H9 (cell line): Measurements from ENCODE around the gene SUV39H2. TPM values are rescaled to one million over a fixed set of nuclear protein-coding genes. Genes with fewer than 3 reads are reported as not detected.

Experiments used
- DNase-seq: peaks from one replicate; pipeline ENCODE4 v3.0.0-alpha.2; 2017
- H2AFZ ChIP-seq: one replicate; pipeline ENCODE4 v1.6.1; 2013; ENCODE audit warnings: mild to moderate bottlenecking, low read length, control low read depth, moderate library complexity
- H2AK5ac ChIP-seq: 2 replicates; pipeline ENCODE4 v1.6.1; 2013; ENCODE audit warnings: low read length, control low read depth, mixed read lengths; ENCODE audit not compliant: insufficient read length
- H2BK120ac ChIP-seq: one replicate; pipeline ENCODE4 v1.6.1; 2013; ENCODE audit warnings: low read depth, mild to moderate bottlenecking, low read length, control low read depth, inconsistent platforms; ENCODE audit not compliant: poor library complexity, severe bottlenecking
- H2BK12ac ChIP-seq: 2 replicates; pipeline ENCODE4 v1.6.1; 2013; ENCODE audit warnings: low read length, control low read depth, mixed read lengths, low read depth; ENCODE audit not compliant: insufficient read length
- H2BK15ac ChIP-seq: 2 replicates; pipeline ENCODE4 v1.6.1; 2013; ENCODE audit warnings: low read depth, low read length, control low read depth
- H2BK20ac ChIP-seq: one replicate; pipeline ENCODE4 v1.6.1; 2013; ENCODE audit warnings: low read depth, mild to moderate bottlenecking, low read length, control low read depth, inconsistent platforms; ENCODE audit not compliant: poor library complexity, severe bottlenecking
- H2BK5ac ChIP-seq: 2 replicates; pipeline ENCODE4 v1.6.1; 2013; ENCODE audit warnings: low read length, control low read depth, mixed read lengths; ENCODE audit not compliant: insufficient read length
- H3K14ac ChIP-seq: 2 replicates; pipeline ENCODE4 v1.6.1; 2013; ENCODE audit warnings: low read length, control low read depth; ENCODE audit not compliant: insufficient read depth
- H3K18ac ChIP-seq: 2 replicates; pipeline ENCODE4 v1.6.1; 2013; ENCODE audit warnings: low read depth, mild to moderate bottlenecking, mixed read lengths, low read length, control low read depth; ENCODE audit not compliant: insufficient read length
- H3K23ac ChIP-seq: 2 replicates; pipeline ENCODE4 v1.6.1; 2013; ENCODE audit warnings: low read length, control low read depth, mixed read lengths, low read depth; ENCODE audit not compliant: insufficient read length
- H3K23me2 ChIP-seq: 2 replicates; pipeline ENCODE4 v1.6.1; 2013; ENCODE audit warnings: low read depth, mild to moderate bottlenecking, mixed read lengths, low read length, control low read depth; ENCODE audit not compliant: insufficient read length, poor library complexity, severe bottlenecking
- H3K27ac ChIP-seq: 2 replicates; pipeline ENCODE4 v1.5.1; 2013; ENCODE audit warnings: low read length, control low read depth, mixed read lengths, low read depth; ENCODE audit not compliant: insufficient read length
- H3K27me3 ChIP-seq: 2 replicates; pipeline ENCODE4 v1.6.1; 2013; ENCODE audit warnings: low read length, control low read depth, inconsistent platforms; ENCODE audit not compliant: insufficient read depth
- H3K4ac ChIP-seq: 2 replicates; pipeline ENCODE4 v1.6.1; 2013; ENCODE audit warnings: low read depth, mild to moderate bottlenecking, control low read depth, inconsistent platforms, low read length, moderate library complexity
- H3K4me1 ChIP-seq: 2 replicates; pipeline ENCODE4 v1.6.1; 2013; ENCODE audit warnings: low read length, control low read depth, inconsistent platforms; ENCODE audit not compliant: insufficient read depth
- H3K4me2 ChIP-seq: 2 replicates; pipeline ENCODE4 v1.6.1; 2013; ENCODE audit warnings: low read length, control low read depth, mixed read lengths; ENCODE audit not compliant: insufficient read length, insufficient read depth
- H3K56ac ChIP-seq: 2 replicates; pipeline ENCODE4 v1.6.1; 2013; ENCODE audit warnings: low read depth, mild to moderate bottlenecking, mixed read lengths, low read length, control low read depth; ENCODE audit not compliant: insufficient read length
- H3K79me1 ChIP-seq: 2 replicates; pipeline ENCODE4 v1.6.1; 2013; ENCODE audit warnings: low read depth, mild to moderate bottlenecking, moderate library complexity, low read length, control low read depth, inconsistent platforms; ENCODE audit not compliant: insufficient read depth, poor library complexity, severe bottlenecking
- H3K79me2 ChIP-seq: 2 replicates; pipeline ENCODE4 v1.6.1; 2013; ENCODE audit warnings: low read length, control low read depth, inconsistent platforms; ENCODE audit not compliant: insufficient read depth
- H3K9ac ChIP-seq: 2 replicates; pipeline ENCODE4 v1.6.1; 2013; ENCODE audit warnings: low read length, control low read depth, mixed read lengths; ENCODE audit not compliant: insufficient read length; ENCODE audit errors: extremely low read depth
- H3K9me3 ChIP-seq: one replicate; pipeline ENCODE4 v1.6.1; 2013; ENCODE audit warnings: low read depth, low read length, inconsistent platforms; ENCODE audit not compliant: control insufficient read depth
- H3T11ph ChIP-seq: one replicate; pipeline ENCODE4 v1.6.1; 2013; ENCODE audit warnings: mild to moderate bottlenecking, low read length, control low read depth, inconsistent platforms
- H4K20me1 ChIP-seq: one replicate; pipeline ENCODE4 v1.6.1; 2013; ENCODE audit not compliant: control insufficient read depth, insufficient read length, insufficient read depth
- H4K5ac ChIP-seq: 2 replicates; pipeline ENCODE4 v1.6.1; 2013; ENCODE audit warnings: low read depth, mild to moderate bottlenecking, mixed read lengths, low read length, control low read depth; ENCODE audit not compliant: insufficient read length
- H4K8ac ChIP-seq: replicated peaks from 2 replicates; pipeline ENCODE4 v1.6.1; 2013; ENCODE audit warnings: low read length, control low read depth, mixed read lengths, low read depth; ENCODE audit not compliant: insufficient read length
- H4K91ac ChIP-seq: 2 replicates; pipeline ENCODE4 v1.6.1; 2013; ENCODE audit warnings: low read depth, mild to moderate bottlenecking, moderate library complexity, mixed read lengths, low read length, control low read depth; ENCODE audit not compliant: insufficient read length
- H3K27ac Mint-ChIP-seq, 3 experiments: 2 replicates in 2 of 3; 3 replicates in 1 of 3; pipeline ENCODE4 v1.8.0; 2020 to 2021; ENCODE audit warnings: mixed read lengths in 3 of 3, mild to moderate bottlenecking in 1 of 3, moderate library complexity in 1 of 3
- H3K27me3 Mint-ChIP-seq: 2 replicates; pipeline ENCODE4 v1.8.0; 2021; ENCODE audit warnings: low read depth, mild to moderate bottlenecking, moderate library complexity, mixed read lengths
- H3K36me3 Mint-ChIP-seq, 3 experiments: 2 replicates in 2 of 3; 3 replicates in 1 of 3; pipeline ENCODE4 v1.8.0; 2020 to 2021; ENCODE audit warnings: low read depth in 3 of 3, mixed read lengths in 3 of 3; ENCODE audit not compliant: insufficient read depth in 1 of 3
- H3K4me1 Mint-ChIP-seq, 2 experiments: 2 replicates each; pipeline ENCODE4 v1.8.0; 2020; ENCODE audit warnings: mixed read lengths in 2 of 2
- H3K4me3 Mint-ChIP-seq, 2 experiments: 2 replicates in 1 of 2; 3 replicates in 1 of 2; pipeline ENCODE4 v1.8.0; 2020 to 2021; ENCODE audit warnings: mild to moderate bottlenecking in 2 of 2, mixed read lengths in 2 of 2, moderate library complexity in 1 of 2
- H3K9me3 Mint-ChIP-seq, 2 experiments: 2 replicates in 1 of 2; 3 replicates in 1 of 2; pipeline ENCODE4 v1.8.0; 2020; ENCODE audit warnings: mild to moderate bottlenecking in 2 of 2, mixed read lengths in 2 of 2, moderate library complexity in 1 of 2
- WGBS: extraction: QIAGEN DNeasy Blood & Tissue Kit; methylation state at CpG from one replicate; pipeline ENCODE4 v1.1.7; 2013; ENCODE audit warnings: missing lambda C conversion rate, low lambda C conversion rate, mixed read lengths; ENCODE audit not compliant: insufficient read length; ENCODE audit errors: extremely low coverage; 5-methylcytosine and 5-hydroxymethylcytosine counted together
- total RNA-seq: library from RNA; stranded (reverse); gene quantifications from 2 replicates; pipeline ENCODE4 v1.2.1, GENCODE V29; 2021
- TF ChIP-seq, protein P1 (sequence below): fragments of 200-600 bp; sonication (generic); conservative IDR thresholded peaks from 3 replicates; pipeline ENCODE4 v1.8.0; 2021; ENCODE audit warnings: antibody characterized with exemption, mild to moderate bottlenecking

SUV39H2 gene
- total RNA-seq, 1 experiment from 2014 or later, result 59.7 TPM

DNA sequence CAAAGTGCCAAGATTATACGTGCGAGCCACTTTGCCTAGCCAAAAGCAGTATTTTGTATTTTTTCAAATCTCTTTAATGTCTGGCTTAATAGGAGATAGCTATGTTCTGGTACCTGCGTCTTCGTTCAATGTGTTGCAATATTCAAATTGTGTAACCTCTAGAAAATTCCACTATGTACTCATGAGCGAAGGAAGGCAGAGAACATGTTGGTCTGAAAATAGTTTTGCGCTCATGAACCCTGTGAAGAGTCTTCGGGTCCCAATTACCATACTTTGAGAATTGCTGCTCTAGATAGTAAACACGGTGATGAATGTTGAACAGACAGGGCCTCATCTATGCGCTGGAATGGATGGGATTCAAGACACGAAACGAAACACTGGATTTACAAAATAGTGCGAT, 2.7 kb upstream of the SUV39H2 start:
- peak overlapping the region in 2 of 3 experiments; percentile 49 to 78; a peak in 4 of 7 replicates for H3K27ac Mint-ChIP-seq
- Histone ChIP-seq H3K9ac (no peak overlapping the region), H3K14ac (no peak overlapping the region), H3K4ac (no peak overlapping the region), H4K5ac (no peak overlapping the region), H3K23me2 (peaks cover 4% of the 10 kb centered on the region), H3K18ac (no peak overlapping the region), H2BK12ac (no peak overlapping the region), H2BK15ac (no peak overlapping the region), H2AK5ac (no peak overlapping the region), H4K91ac (no peak overlapping the region), H4K8ac (no peak overlapping the region), H2BK120ac (no peak overlapping the region), H3T11ph (no peak overlapping the region), H2BK5ac (no peak overlapping the region), H4K20me1 (no peaks in the 10 kb centered on the region), H3K27me3 (no peaks in the 10 kb centered on the region), H3K23ac (no peak overlapping the region), H3K27ac (peak overlapping the region; percentile 41), H2BK20ac (no peak overlapping the region), H3K79me2 (peaks cover 14% of the 10 kb centered on the region; the same call in 1 of the 2 replicates), H3K56ac (no peak overlapping the region), H3K4me2 (no peak overlapping the region), H2AFZ (no peak overlapping the region), H3K4me1 (peaks cover 9% of the 10 kb centered on the region; the same call in 1 of the 2 replicates), H3K9me3 (no peaks in the 10 kb centered on the region), H3K79me1 (no peaks in the 10 kb centered on the region)
- peaks cover 24 to 32% of the 10 kb centered on the region in 2 experiments for H3K4me1 Mint-ChIP-seq
- H3K9me3 Mint-ChIP-seq, result no peaks in the 10 kb centered on the region; a peak in 1 of 5 replicates
- peaks cover 0 to 9% (median 3%) of the 10 kb centered on the region in 3 experiments; a peak in 4 of 7 replicates for H3K36me3 Mint-ChIP-seq
- TF ChIP-seq, protein P1, sequence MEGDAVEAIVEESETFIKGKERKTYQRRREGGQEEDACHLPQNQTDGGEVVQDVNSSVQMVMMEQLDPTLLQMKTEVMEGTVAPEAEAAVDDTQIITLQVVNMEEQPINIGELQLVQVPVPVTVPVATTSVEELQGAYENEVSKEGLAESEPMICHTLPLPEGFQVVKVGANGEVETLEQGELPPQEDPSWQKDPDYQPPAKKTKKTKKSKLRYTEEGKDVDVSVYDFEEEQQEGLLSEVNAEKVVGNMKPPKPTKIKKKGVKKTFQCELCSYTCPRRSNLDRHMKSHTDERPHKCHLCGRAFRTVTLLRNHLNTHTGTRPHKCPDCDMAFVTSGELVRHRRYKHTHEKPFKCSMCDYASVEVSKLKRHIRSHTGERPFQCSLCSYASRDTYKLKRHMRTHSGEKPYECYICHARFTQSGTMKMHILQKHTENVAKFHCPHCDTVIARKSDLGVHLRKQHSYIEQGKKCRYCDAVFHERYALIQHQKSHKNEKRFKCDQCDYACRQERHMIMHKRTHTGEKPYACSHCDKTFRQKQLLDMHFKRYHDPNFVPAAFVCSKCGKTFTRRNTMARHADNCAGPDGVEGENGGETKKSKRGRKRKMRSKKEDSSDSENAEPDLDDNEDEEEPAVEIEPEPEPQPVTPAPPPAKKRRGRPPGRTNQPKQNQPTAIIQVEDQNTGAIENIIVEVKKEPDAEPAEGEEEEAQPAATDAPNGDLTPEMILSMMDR, result no peak
- DNase-seq, result no peak
- no peaks in the 10 kb centered on the region for H3K27me3 Mint-ChIP-seq
- no CpG with 5 or more reads among the region's 12 CpGs for WGBS
- H3K4me3 Mint-ChIP-seq, result 0 out of 5 replicates have a peak overlapping the region, but pooled peaks of 1 of the 2 experiments have one; percentile 97
